OCI-M2 (cell line): ENCODE data around the gene SSR1.
"Not testable (repeated sequence)": the region's sequence is repeated elsewhere in the genome, so short reads cannot be mapped to it uniquely, and the experiment has no call there.

Experiments
- DNase-seq: peaks from one replicate; lab custom pipeline; 2025; ENCODE audit not compliant: unreplicated experiment; lab: John Stamatoyannopoulos, UW

SSR1 gene

GRCh38 chr6:7283676-7284075 is 29.3 kb downstream of the SSR1 start:
- DNase-seq = no peak

- no peak for DNase-seq
These were observed 30.7 kb downstream of the SSR1 start for GRCh38 chr6:7282097-7282906.

- DNase-seq = no peak
These were observed 36.8 kb downstream of the SSR1 start for GRCh38 chr6:7276199-7276524.

GRCh38 chr6:7274525-7274924 is 38.5 kb downstream of the SSR1 start:
- not testable (repeated sequence) for DNase-seq

GRCh38 chr6:7273709-7274108 is 39.3 kb downstream of the SSR1 start:
- DNase-seq = no peak

- no peak for DNase-seq
These were observed 41.8 kb downstream of the SSR1 start for GRCh38 chr6:7271205-7271534.

- DNase-seq = no peak
These were observed 42.4 kb downstream of the SSR1 start for GRCh38 chr6:7270320-7271204.

GRCh38 chr6:7269816-7270215 is 43.2 kb downstream of the SSR1 start:
- DNase-seq = no peak

- no peak for DNase-seq
These were observed 44.0 kb downstream of the SSR1 start for GRCh38 chr6:7268816-7269555.

GRCh38 chr6:7268362-7268761 is 44.6 kb downstream of the SSR1 start:
- no peak for DNase-seq

GRCh38 chr6:7267466-7268091 is 45.4 kb downstream of the SSR1 start:
- no peak for DNase-seq

- no peak for DNase-seq
These were observed 45.9 kb downstream of the SSR1 start for GRCh38 chr6:7267071-7267465.

GRCh38 chr6:7265385-7265726 is 47.6 kb downstream of the SSR1 start:
- not testable (repeated sequence) for DNase-seq

- DNase-seq = no peak
These were observed 48.2 kb downstream of the SSR1 start for GRCh38 chr6:7264686-7265384.

GRCh38 chr6:7264041-7264440 is 49.0 kb downstream of the SSR1 start:
- no peak for DNase-seq

GRCh38 chr6:7263519-7263805 is 49.5 kb downstream of the SSR1 start:
- DNase-seq = not testable (repeated sequence)

GRCh38 chr6:7262746-7263518 is 50.1 kb downstream of the SSR1 start:
- no peak for DNase-seq

- no peak for DNase-seq
These were observed 51.0 kb downstream of the SSR1 start for GRCh38 chr6:7261852-7262461.

- no peak for DNase-seq
These were observed 51.8 kb downstream of the SSR1 start for GRCh38 chr6:7261032-7261841.
